NB4 (cell line): ENCODE data around the gene TLCD3A.

ENCODE experiments used
- CTCF ChIP-seq: IDR thresholded peaks from one replicate; pipeline ENCODE4 v1.5.1; 2012; ENCODE audit warnings: low read depth, low read length
- MAX ChIP-seq: IDR thresholded peaks from 2 replicates; pipeline ENCODE4 v1.6.1; 2011; ENCODE audit warnings: low read depth, low read length

- TF ChIP-seq CTCF (no peak), MAX (no peak)
These were observed 28.0 kb downstream of the TLCD3A start for GRCh38 chr17:760371-760770.
